Measurements from ENCODE around the gene LNX2.

The LNX2 gene

DNA sequence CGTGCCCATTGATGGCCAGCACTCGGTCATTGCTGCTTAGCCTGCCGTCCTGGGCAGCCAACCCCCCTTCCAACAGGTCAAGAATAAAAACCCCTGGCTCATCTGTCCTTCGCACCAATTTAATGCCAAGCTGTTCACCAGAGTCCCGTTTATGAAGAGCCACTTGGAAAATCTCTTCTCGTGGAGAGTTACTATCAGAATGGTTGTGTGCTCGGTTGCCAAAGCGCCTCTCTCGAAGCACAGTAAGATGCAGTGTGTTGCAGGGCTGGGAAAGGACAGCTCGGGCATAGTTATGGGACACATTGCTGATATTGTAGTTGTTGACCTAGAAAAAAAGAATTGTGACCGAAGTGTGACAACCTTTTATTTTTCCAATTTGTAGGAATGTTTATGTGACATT is 57.9 kb downstream of the LNX2 start:
- no peak for DNase-seq (ENCODE audit: low read depth in 2 of 2)

DNA sequence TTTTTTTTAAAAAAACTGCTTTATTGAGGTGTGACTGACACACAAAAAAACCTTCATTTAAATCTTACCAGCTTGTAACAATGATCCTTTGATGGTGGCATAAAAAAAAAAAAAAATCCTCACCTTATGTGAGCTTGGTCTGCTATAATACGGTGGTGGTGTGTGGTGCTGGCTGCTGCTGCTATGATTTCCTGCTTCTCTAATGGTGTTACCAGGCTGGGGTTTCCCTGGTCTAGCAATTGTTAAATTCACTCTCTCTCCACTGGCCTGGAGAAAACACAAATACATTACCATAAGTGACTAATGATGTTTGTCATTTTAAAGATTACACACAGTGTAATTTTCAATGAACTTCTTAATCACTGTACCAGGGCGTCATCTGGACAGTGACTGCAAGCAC is 60.6 kb downstream of the LNX2 start:
- DNase-seq (ENCODE audit: low read depth in 2 of 2), result peak in 1 of 2 donors; percentile 7

DNA sequence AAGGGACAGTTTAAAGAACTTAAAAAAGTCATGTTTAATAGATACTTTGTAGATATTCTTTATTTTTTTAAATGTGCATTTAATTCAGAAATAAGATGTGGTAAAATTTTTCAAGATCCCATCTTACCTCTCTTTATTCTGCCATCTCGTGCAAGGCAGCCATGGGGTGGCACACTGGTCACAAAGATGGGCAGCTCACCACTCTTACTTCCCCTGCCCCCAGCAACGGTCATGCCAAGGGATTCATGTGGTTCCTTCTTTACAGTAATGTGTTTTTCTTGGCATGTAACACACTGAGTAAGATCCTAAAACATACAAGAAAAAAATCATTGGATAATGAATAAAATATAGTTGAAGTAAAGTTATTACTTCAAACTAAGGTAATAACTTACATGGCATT is 64.2 kb downstream of the LNX2 start:
- DNase-seq (ENCODE audit: low read depth in 2 of 2), result no peak

DNA sequence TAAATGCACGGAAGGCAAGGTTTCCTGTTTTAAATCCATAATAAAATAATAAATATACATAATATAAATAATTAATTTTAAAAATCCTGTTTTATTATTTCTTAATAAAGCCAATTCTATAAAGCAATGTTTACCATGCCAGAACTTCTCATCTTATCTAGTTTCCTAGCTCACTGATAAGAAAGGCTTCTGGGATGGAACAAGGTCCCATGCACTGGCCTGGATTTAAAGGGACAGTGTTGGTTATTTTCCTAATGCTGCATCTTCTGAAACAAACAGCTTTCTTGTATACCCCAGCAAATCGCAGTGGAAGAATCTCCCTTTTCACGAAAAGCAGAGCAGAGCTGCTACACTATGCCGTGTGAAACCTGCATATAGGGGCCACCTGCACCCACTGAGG is 68.8 kb downstream of the LNX2 start:
- no peak for DNase-seq (ENCODE audit: low read depth in 2 of 2)

DNA sequence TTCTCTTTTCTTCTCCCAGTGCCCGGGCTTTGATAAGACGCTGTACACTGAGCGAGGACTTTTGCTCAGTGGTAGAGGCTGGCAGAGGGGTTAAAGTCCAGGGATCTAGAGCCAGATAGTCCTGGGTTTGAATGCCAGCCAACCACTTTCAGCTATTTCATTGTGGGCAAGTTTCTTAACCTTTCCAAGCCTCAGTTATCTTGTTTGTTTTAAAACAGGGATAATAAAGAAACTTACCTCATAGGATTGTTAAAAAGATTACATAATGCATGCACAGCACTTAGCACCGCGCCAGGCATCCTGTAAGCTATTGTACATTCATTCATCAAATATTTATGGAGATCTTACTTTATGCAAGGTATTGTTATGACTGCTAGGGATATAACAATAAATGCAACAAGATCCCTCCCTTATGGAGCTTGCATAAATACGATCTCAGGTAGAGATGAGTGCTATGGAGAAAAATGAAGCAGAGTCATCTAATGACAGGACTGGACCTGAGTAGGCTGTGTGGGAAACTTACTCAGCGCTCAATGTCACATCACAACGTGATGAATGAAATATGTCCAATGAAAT is 70.8 kb downstream of the LNX2 start:
- DNase-seq (ENCODE audit: low read depth in 2 of 2), result no peak

DNA sequence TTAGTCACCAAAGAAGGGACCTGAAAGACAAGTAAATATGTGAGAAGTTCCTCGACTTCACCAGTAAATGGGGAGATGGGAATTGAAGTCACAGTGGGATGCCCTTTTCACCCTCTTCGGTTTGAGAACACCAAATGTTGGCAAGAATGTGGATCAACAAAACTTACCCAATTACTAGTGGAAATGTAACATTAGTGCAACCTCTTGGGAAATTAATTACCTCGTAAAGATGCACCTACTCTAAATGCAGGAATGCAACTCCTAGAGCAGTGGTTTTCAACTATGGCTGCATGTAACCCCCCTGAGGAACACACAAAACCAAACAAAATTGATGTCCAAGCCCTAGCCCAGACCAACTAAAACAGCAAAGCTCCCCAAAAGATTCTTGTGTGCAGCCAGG is 78.1 kb downstream of the LNX2 start:
- DNase-seq (ENCODE audit: low read depth in 2 of 2), result no peak

DNA sequence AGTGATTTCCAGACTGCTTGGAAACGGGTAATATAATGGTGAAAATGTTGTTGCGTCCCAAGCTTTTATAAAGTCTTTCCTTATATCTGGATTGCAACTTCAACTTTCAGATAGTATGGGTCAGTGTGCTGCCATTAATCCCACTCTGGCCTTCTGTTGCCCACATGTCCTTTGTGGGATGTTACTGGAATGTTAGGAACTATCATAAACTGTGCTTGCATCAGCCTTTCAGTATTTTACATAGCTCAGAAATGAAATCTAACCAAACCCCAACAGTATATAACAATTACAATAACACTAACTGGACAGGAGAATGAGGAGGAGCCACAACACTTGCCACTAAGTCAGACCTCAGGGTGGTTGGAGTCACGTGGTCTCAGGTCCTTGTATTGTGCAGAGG is 78.9 kb downstream of the LNX2 start:
- DNase-seq (ENCODE audit: low read depth in 2 of 2), result no peak

DNA sequence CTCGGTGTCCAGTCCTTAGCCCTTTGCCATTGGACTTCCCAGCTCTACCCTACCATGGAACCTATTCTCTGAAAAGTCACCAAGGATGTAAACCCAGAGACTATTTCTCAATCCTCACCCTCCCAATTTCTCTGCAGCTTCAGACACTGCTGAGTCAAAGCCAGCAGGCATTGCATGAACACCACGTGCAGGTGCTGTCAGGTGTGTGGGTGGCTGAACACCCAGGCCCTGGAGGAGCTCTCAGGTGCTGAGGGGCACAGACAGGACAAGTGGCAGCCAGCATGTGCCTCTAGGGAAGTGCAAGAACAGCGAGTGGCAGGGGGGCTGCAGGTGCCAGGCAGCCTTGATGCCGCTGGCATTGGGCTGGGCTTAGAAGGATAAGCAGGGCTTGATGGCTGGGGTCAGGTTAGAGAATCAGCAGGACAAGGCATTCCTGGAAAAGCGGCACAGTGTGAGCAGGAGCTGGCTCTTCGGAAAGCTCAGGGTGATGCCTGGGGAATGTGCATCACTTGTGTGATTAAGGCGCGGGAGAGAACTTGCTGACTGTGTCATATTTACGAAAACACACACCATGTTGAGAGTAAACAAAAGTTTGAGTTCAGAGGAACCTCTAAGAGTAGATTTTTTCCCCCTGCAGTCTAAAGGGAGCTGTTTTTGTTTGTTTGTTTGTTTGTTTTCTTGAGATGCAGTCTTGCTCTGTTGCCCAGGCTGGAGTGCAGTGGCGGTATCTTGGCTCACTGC is 83.8 kb downstream of the LNX2 start:
- DNase-seq (ENCODE audit: low read depth in 2 of 2), result no peak

DNA sequence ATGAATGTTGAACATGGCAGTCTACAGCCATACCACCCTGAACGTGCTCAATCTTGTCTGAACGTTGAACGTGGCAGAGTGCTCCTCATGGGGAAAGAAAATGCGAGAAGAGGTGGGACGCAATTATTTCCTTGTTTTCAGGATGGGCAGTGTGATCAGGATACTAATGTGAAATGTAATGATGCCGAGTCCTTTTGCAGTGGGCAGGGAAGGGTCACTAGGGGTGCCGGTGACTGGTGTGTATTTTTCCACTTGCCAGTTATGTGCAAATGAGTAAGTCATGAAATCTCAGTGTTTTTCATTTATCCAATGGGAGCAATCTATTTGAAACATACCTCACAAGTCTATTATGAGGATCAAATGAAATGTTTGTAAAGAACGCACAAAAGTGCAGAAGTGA is 84.8 kb downstream of the LNX2 start:
- no peak for DNase-seq (ENCODE audit: low read depth in 2 of 2)

DNA sequence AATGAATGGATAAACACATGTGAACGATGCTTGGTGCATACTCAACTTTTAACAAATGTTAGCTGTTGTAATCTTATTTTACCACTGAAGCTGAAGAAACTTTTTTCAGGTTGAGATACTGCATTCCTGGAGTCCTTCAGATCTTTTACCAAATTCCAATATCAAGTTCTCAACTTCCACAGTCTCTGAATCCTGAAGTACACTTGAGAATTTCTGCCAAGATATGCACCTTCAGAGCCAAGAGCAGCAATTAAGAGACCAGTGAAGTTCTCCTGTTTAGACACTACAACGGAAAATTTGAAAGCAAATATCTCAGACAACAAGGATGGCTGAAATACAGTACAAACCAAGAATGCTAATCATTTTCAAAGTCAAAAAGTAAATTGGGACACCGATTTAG is 85.3 kb downstream of the LNX2 start:
- no peak for DNase-seq (ENCODE audit: low read depth in 2 of 2)

DNA sequence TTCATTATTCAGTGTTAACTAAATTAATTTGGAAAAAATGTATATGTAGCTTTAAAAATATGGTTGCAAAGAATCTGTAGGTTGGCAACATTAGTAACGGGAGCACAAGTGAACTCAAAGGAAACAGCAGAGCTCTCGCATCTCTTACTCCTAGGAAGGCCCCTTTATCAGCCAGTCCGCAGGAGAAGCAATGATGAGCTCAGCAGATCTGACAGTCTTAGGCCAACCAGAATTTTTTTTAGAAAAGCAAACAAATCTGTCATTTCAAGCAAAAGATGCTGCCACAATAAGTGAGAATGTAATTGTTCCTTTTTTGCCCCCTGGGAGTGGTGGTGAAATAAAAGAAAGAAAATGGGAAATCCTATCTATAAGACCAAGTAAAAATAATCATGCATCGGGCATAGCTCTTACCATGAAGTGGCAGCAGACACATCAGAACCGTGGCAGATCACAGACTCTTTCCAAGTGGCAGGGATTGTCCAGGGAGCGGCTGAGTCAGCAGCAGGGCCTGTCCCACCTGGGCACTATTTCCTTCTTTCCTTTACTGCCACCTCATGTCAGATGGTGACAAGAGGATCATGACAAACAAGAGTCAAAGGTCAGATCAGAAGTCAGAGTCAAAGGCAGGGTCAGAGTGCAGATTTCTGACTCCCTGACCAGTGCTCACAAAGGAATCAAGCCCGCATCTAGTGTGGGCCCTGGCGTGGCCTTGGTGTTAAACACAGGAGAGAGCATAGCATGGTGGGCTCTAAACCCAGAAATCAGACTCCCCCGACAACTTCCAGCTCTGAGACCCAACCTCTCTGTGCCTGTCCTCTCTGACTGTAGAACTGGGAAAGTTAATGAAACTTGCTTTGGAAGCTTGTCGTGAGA is 86.0 kb downstream of the LNX2 start:
- no peak for DNase-seq (ENCODE audit: low read depth in 2 of 2)

DNA sequence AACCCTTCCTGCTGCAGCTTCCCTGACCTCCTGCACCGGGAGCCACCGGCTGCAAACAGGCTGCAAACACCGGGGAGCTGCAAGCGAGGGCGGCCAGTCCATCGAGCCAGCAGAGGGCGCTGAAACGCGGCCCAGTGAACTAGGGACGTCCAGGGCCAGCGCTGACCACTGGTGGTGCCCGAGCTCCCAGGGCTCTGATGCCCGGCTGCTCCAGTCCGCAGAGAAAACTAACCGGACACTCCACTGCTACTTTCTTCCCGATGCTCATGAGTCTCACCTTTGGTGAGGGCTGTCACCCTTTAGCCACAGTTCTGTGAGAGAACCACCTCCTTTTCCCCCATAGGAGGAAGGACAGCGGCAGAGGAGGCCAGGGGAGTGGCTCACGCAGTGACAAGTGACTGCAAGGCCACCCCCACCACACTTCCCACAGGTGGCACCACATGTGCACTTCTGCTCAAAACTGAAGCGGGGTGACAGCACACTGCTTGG is 87.1 kb downstream of the LNX2 start:
- peak in 1 of 2 donors; percentile 21 for DNase-seq (ENCODE audit: low read depth in 2 of 2)

DNA sequence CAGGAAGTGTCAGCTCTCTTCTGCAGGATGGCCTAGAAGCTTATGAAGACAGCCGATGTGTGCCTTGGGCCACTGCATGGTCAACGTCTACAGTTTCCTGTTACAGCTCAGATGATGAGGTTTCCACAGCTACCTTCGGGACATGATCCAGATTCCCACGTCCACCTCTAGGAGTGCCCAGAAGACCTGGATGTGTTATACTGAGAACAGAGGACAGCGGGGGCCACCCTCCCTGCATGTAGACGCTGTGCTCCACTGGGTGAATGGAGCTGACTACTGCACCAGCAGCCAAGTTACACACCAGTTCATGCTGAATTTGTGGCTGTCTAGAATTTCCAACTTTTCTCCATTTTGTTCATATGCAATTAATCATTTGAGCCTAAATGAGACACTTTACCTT is 91.4 kb downstream of the LNX2 start:
- DNase-seq (ENCODE audit: low read depth in 2 of 2), result no peak

DNA sequence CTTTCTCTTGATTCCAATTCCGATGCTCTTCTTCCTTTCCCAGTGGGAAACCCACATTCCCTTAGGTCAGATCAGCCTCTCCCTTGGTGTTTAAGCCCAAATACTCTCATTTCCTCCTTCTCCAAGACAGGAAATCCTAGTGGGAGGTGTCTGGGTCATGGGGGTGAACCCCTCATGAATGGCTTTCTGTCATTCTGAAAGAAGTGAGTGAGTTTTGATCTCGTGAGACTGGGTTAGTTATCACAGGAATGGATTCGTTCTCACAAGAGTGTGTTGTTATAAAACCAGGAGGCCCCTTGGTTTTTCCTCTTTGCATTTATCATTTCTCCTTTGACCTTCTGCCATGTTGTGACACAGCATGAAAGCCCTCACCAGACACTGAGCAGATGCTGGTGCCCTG is 93.8 kb downstream of the LNX2 start:
- no peak for DNase-seq (ENCODE audit: low read depth in 2 of 2)

DNA sequence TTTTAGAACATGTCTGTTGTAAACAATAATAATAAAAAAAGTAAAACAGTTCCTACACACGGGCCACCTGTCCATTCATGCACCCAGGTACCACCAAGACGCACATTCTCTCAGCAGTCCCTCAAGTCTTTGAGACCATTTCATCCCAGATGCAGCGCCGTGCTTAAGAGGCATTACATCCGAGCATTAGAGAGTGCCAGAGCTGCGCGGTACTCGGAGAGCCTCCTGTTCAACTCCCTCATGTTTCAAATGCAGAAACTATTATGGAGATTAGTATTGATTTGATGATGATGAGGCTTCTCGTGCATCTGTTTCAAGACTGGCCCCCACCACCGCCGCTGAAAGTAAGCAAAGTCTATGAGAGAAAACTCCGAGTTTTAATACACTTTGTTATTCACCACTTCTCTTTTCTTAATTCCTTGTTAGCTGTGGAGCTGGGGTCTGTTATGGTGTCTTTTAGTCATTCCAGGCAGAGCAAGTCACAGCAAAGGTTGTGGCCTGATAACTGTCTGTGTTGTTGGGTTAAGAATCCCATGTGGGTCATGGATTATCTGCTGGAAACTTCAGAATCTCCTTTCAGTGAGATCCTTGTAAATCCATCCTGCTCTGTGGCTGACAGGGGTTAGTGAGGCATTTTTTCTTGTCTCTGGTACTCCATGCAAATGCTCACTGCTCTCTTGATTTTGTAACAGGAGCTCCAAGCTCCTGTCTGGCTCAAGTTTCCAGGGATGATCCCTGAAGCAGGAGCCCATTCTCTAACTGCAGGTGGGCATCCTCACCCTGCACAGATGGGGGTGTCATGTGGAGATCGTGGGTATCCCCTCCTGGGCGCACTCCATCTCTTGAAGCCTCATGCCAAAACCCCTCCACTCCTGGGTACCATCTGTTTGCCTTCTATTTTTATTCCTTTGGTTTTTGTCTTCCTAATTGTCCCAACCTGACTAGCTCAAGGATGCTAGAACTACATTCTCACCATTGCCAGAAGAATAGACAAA is 95.1 kb downstream of the LNX2 start:
- no peak for DNase-seq (ENCODE audit: low read depth in 2 of 2)

DNA sequence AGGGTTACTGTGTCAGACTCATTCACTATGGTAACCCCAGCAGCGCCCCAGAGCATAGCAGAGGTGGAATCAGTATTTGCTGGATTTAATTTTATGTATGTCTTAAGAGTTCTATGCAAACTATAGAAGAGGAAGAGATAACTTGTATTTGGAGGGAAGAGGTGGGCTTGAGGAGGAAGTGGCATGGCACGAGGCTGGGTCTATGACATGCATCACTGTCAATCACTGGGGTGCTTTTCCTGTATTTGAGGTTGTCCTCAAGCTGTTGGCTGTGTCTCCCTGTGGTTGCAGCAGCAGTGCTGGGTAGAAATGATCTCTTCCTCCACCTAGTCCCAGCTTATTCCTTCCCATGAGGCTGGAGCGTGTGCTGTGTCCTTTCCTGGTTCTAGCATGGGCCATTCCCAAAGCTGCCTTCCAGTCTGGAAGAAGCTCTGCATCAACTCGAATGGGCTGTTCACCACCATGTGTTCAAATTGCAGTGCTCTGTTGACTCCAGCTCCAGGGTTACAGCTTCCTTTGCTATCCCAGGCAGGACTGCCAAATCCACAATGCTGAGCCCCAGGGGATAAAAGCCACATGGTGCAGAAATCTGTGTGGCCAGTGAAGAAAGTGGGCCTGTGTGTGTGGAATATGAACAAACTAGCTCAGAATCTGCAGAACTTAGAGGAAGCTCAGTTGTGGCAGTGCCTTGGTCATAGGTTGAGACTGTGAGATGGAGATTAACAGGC is 96.8 kb downstream of the LNX2 start:
- no peak for DNase-seq (ENCODE audit: low read depth in 2 of 2)

DNA sequence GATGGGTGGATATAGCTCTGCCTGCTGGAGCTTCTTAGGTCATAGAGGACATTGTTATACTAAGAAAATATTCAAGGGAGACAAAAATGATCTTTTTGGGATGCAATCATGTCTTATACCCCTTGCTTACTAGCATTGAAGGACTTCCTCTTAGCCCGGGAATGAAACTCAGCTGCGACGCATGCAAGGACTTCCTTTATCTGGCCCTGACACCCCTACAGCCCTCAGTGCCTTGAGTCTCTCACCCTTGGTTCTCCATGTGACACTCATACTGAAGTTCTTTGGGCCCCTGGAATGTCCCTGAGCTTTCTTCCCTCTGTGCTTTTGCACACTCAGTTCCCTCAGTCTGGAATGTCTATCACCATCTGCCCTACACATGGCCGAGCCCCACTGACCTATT is 97.5 kb downstream of the LNX2 start:
- no peak for DNase-seq (ENCODE audit: low read depth in 2 of 2)

DNA sequence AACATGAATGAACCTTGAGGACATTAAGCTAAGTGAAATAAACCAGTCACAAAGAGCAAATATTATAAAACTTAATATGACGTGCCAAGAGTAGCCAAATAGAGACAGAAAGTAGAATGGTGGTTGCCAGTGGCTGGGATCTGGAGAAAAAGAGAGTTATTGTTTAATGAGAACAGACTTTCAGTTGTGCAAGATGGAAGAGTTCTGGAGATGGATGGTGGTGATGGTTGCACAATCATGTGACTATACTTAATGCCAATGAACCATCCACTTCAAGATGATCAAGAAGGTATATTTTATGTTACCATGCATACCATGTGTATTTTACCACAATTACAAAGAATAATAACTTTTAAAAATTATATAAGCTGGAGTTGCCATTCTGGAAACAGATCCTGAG is 104.2 kb downstream of the LNX2 start:
- DNase-seq (ENCODE audit: low read depth in 2 of 2), result no peak

DNA sequence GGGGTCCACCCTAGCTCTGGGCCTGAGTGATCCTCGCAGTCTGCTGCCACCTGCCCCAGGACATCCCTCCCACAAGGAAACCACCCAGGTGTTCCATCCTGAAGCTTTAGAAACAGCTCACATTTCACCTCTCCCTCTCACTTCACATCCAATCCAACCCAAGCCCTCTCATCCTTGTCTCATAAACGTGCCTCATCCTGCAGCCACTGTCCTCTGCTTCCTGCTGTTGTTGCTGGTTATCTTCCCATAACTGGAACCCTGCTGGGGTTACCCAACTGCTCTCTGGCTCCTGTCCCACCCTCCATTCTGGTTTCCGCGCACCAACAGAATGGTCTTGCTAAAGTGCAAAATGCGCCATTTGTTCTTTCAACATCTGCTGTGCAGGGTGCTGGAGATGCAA is 110.2 kb downstream of the LNX2 start:
- no peak for DNase-seq (ENCODE audit: low read depth in 2 of 2)

DNA sequence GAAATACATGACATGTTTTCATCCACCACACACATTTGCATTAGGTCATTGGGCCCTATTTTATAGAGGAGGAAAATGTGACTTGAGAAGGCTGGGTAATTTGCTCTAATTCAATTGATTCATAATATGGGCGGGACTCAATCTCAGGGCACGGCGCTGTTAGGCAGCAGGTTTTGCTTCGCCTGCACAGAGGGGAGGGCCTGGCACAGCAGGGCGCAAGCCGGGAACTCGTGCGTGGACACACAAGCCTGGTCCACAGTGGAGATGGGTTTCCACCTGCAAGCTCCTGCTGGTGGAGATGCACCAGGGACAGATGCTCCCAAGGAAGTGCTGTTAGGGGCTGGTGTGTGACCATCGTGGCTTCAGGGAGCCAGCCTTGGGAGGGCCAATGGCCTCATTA is 111.5 kb downstream of the LNX2 start:
- DNase-seq (ENCODE audit: low read depth in 2 of 2), result no peak

DNA sequence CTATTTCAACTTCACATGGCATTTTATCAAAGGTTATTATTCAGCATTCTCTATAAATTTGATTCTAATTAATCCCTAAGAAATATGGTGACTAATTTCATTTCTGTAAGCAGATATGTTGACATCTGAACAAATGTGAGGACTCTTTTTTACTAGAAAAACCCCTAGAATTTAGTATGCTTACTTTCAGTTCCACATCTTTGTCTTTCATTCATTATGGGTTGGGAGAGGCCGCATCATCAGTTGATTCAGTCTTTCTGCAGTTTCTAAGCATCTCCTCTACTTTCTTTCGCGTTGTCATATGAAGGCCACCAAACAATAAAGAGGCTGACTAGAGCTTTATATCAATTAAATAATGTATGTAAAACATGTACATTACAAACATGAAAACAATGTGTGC is 114.5 kb downstream of the LNX2 start:
- DNase-seq (ENCODE audit: low read depth in 2 of 2), result no peak

All from stimulated activated CD8-positive, alpha-beta memory T cell treated with anti-CD3 and anti-CD28 coated beads, Interleukin-7, amount 100 ng/mL, for 4 hours (primary cell).